Neuron (in vitro differentiated cells): ENCODE measurements around the gene MKLN1.
"Not testable (repeated sequence)": the region's sequence is repeated elsewhere in the genome, so short reads cannot be mapped to it uniquely, and the experiment has no call there.

Experiments
- H2AFZ ChIP-seq: one replicate; pipeline ENCODE4 v1.6.1; 2013; ENCODE audit warnings: low read depth, mild to moderate bottlenecking, inconsistent platforms, low read length, moderate library complexity
- H3K27me3 ChIP-seq: one replicate; pipeline ENCODE4 v1.6.1; 2013; ENCODE audit warnings: low read length; ENCODE audit not compliant: insufficient read depth
- H3K36me3 ChIP-seq: one replicate; pipeline ENCODE4 v1.6.1; 2013; ENCODE audit warnings: low read length; ENCODE audit not compliant: insufficient read depth
- H3K4me1 ChIP-seq: one replicate; pipeline ENCODE4 v1.6.1; 2013; ENCODE audit warnings: low read length; ENCODE audit not compliant: insufficient read depth
- H3K4me3 ChIP-seq: 2 replicates; pipeline ENCODE4 v1.5.1; 2013; ENCODE audit warnings: mild to moderate bottlenecking, low read length, moderate library complexity
- H3K9me3 ChIP-seq: one replicate; pipeline ENCODE4 v1.6.1; 2013; ENCODE audit warnings: low read length

The MKLN1 gene

GRCh38 chr7:131326576-131326975 lies 1.1 kb upstream of the MKLN1 start:
- peak overlapping the region; percentile 97 for H3K4me3 ChIP-seq
- peak overlapping the region; percentile 84 for H2AFZ ChIP-seq
- H3K4me1 ChIP-seq, result peaks cover 8% of the 10 kb centered on the region
- H3K27me3 ChIP-seq, result no peaks in the 10 kb centered on the region
- H3K36me3 ChIP-seq, result no peaks in the 10 kb centered on the region
- no peaks in the 10 kb centered on the region for H3K9me3 ChIP-seq

GRCh38 chr7:131327049-131327625 lies 539 bp upstream of the MKLN1 start:
- H3K4me1 ChIP-seq, result peaks cover 8% of the 10 kb centered on the region
- no peaks in the 10 kb centered on the region for H3K9me3 ChIP-seq
- H3K27me3 ChIP-seq, result no peaks in the 10 kb centered on the region
- H2AFZ ChIP-seq, result peak overlapping the region; percentile 84
- H3K4me3 ChIP-seq, result peak overlapping the region; percentile 97
- H3K36me3 ChIP-seq, result no peaks in the 10 kb centered on the region

GRCh38 chr7:131328377-131329175 lies 900 bp downstream of the MKLN1 start:
- Histone ChIP-seq H3K36me3 (peaks cover 3% of the 10 kb centered on the region), H3K27me3 (no peaks in the 10 kb centered on the region), H3K9me3 (peaks cover 4% of the 10 kb centered on the region), H3K4me1 (peaks cover 8% of the 10 kb centered on the region), H3K4me3 (peak overlapping the region; percentile 97), H2AFZ (peak overlapping the region; percentile 84)

GRCh38 chr7:131329176-131329570 lies 1.5 kb downstream of the MKLN1 start:
- no peaks in the 10 kb centered on the region for H3K27me3 ChIP-seq
- H3K36me3 ChIP-seq, result peaks cover 3% of the 10 kb centered on the region
- peak overlapping the region; percentile 97 for H3K4me3 ChIP-seq
- peaks cover 8% of the 10 kb centered on the region for H3K4me1 ChIP-seq
- H2AFZ ChIP-seq, result no peak overlapping the region
- H3K9me3 ChIP-seq, result peaks cover 4% of the 10 kb centered on the region

- Histone ChIP-seq H3K9me3 (peaks cover 4% of the 10 kb centered on the region), H3K4me1 (peaks cover 8% of the 10 kb centered on the region), H2AFZ (no peak overlapping the region), H3K27me3 (no peaks in the 10 kb centered on the region), H3K36me3 (peaks cover 3% of the 10 kb centered on the region), H3K4me3 (no peak overlapping the region)
Observed at GRCh38 chr7:131330299-131330698, 2.6 kb downstream of the MKLN1 start.

- Histone ChIP-seq H3K4me3 (no peak overlapping the region), H2AFZ (no peak overlapping the region), H3K4me1 (peaks cover 8% of the 10 kb centered on the region), H3K27me3 (no peaks in the 10 kb centered on the region), H3K9me3 (peaks cover 8% of the 10 kb centered on the region), H3K36me3 (peaks cover 3% of the 10 kb centered on the region)
Observed at GRCh38 chr7:131331806-131332205, 4.1 kb downstream of the MKLN1 start.

- H3K4me3 ChIP-seq, result not testable (repeated sequence)
- peaks cover 10% of the 10 kb centered on the region for H3K9me3 ChIP-seq
Observed at GRCh38 chr7:131332729-131333128, 5.1 kb downstream of the MKLN1 start.

GRCh38 chr7:131335639-131336381 lies 8.1 kb downstream of the MKLN1 start:
- H3K4me3 ChIP-seq, result no peak overlapping the region
- no peak overlapping the region for H2AFZ ChIP-seq
- H3K9me3 ChIP-seq, result peaks cover 15% of the 10 kb centered on the region
- no peaks in the 10 kb centered on the region for H3K4me1 ChIP-seq
- peaks cover 3% of the 10 kb centered on the region for H3K36me3 ChIP-seq
- no peaks in the 10 kb centered on the region for H3K27me3 ChIP-seq

More at GRCh38 chr7:131332729-131333128, 5.1 kb downstream of the MKLN1 start:
- H2AFZ ChIP-seq, H3K27me3 ChIP-seq, H3K4me1 ChIP-seq, H3K36me3 ChIP-seq: not testable (repeated sequence)

GRCh38 chr7:131336956-131337355 lies 9.3 kb downstream of the MKLN1 start:
- no peaks in the 10 kb centered on the region for H3K27me3 ChIP-seq
- peaks cover 20% of the 10 kb centered on the region for H3K9me3 ChIP-seq
- no peak overlapping the region for H2AFZ ChIP-seq
- H3K4me1 ChIP-seq, result no peaks in the 10 kb centered on the region
- H3K4me3 ChIP-seq, result no peak overlapping the region
- peaks cover 7% of the 10 kb centered on the region for H3K36me3 ChIP-seq

GRCh38 chr7:131338173-131338572 lies 10.5 kb downstream of the MKLN1 start:
- Histone ChIP-seq H2AFZ (no peak overlapping the region), H3K4me1 (no peaks in the 10 kb centered on the region), H3K4me3 (no peak overlapping the region), H3K36me3 (peaks cover 7% of the 10 kb centered on the region), H3K9me3 (peaks cover 16% of the 10 kb centered on the region), H3K27me3 (no peaks in the 10 kb centered on the region)

GRCh38 chr7:131338691-131339390 lies 11.2 kb downstream of the MKLN1 start:
- Histone ChIP-seq H3K9me3 (peaks cover 16% of the 10 kb centered on the region), H3K36me3 (peaks cover 6% of the 10 kb centered on the region), H3K4me1 (no peaks in the 10 kb centered on the region), H2AFZ (no peak overlapping the region), H3K4me3 (no peak overlapping the region), H3K27me3 (no peaks in the 10 kb centered on the region)

GRCh38 chr7:131341690-131342089 lies 14.0 kb downstream of the MKLN1 start:
- H3K36me3 ChIP-seq, result peaks cover 6% of the 10 kb centered on the region
- no peaks in the 10 kb centered on the region for H3K4me1 ChIP-seq
- no peaks in the 10 kb centered on the region for H3K27me3 ChIP-seq
- H2AFZ ChIP-seq, result no peak overlapping the region
- peaks cover 13% of the 10 kb centered on the region for H3K9me3 ChIP-seq
- H3K4me3 ChIP-seq, result no peak overlapping the region
